DMS 273 (cell line): ENCODE data around the gene MRPS23.

Experiments used
- DNase-seq: peaks from one replicate; lab custom pipeline; 2025; ENCODE audit not compliant: unreplicated experiment; lab: John Stamatoyannopoulos, UW

MRPS23 gene

GRCh38 chr17:57803021-57803420, 46.8 kb downstream of the MRPS23 start:
- peak; percentile 28 for DNase-seq

- no peak for DNase-seq
Measured at GRCh38 chr17:57801044-57801711, 48.7 kb downstream of the MRPS23 start.

- no peak for DNase-seq
Measured at GRCh38 chr17:57794841-57795240, 55.0 kb downstream of the MRPS23 start.

- no peak for DNase-seq
Measured at GRCh38 chr17:57788725-57789124, 61.1 kb downstream of the MRPS23 start.

GRCh38 chr17:57785022-57785421, 64.8 kb downstream of the MRPS23 start:
- no peak for DNase-seq
